Mesodermal cell (in vitro differentiated cells): ENCODE data around the gene USP37.

Experiments used
- H3K27ac ChIP-seq: 2 replicates; pipeline ENCODE4 v1.7.0; 2013; ENCODE audit warnings: mild to moderate bottlenecking, low read depth, low read length, moderate library complexity; ENCODE audit not compliant: severe bottlenecking
- H3K36me3 ChIP-seq: 2 replicates; pipeline ENCODE4 v1.7.1; 2013; ENCODE audit warnings: mild to moderate bottlenecking, low read length, moderate library complexity; ENCODE audit not compliant: control insufficient read depth, insufficient read depth
- H3K4me1 ChIP-seq: one replicate; pipeline ENCODE4 v1.7.1; 2013; ENCODE audit warnings: mild to moderate bottlenecking, low read length; ENCODE audit not compliant: insufficient read depth, control insufficient read depth, poor library complexity, severe bottlenecking
- H3K4me3 ChIP-seq: 2 replicates; pipeline ENCODE4 v1.7.0; 2013; ENCODE audit warnings: low read length, control low read depth, mild to moderate bottlenecking; ENCODE audit not compliant: insufficient read depth, poor library complexity, severe bottlenecking; ENCODE audit errors: extremely low read depth
- H3K9me3 ChIP-seq: 2 replicates; pipeline ENCODE4 v1.7.1; 2013; ENCODE audit warnings: mild to moderate bottlenecking, low read length, moderate library complexity; ENCODE audit not compliant: control insufficient read depth
- WGBS, 2 experiments: methylation state at CpG; one replicate each; pipeline ENCODE4 v1.1.5; 2013; ENCODE audit warnings: missing lambda C conversion rate in 2 of 2; ENCODE audit not compliant: insufficient coverage in 2 of 2; 5-methylcytosine and 5-hydroxymethylcytosine counted together

USP37 gene

DNA sequence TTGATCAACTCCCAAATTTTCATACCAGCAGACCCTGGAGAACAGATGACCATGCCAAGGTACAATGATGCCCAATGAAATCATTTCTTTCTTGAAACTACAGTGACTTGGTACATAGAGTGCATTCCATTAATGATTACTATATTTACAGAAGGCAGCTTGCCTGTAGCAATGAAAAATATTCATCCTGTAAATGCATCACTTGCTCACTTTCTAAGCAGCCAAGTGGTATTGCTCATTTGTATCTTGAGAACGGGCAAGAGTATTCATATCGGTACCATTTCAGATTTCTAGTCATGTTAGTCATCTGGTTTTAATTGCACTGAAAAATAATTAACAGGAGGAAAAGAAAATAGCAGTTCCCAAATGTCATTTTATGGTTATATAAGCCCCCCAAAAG, 89.6 kb downstream of the USP37 start:
- WGBS, 2 experiments: 100% methylated on average over 2 of the region's 2 CpGs; no CpG with 5 or more reads in 1 of the 2 experiments
- no peaks in the 10 kb centered on the region for H3K4me1 ChIP-seq

DNA sequence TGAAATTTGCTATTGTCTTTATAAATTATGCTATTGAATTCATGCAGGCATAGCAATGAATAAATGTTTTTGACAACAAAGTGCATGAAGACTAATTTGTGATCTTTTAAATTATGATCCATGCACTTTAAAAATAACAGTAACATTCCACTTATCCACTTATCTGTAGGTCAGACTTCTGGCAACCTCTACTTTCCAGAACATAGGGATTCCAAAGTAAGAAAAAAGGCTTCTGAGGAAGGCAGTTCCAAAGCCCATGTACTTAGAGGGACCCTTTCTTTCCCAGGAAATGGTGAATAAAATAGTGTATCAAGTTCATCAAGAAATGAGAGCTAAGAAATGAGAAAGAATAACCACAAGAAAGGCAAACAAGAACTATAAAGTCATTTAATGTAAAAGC, 90.9 kb downstream of the USP37 start:
- no peak overlapping the region for H3K4me3 ChIP-seq
- no peaks in the 10 kb centered on the region for H3K9me3 ChIP-seq
- no peak overlapping the region for H3K27ac ChIP-seq
- peaks cover 51% of the 10 kb centered on the region for H3K36me3 ChIP-seq
- no peaks in the 10 kb centered on the region for H3K4me1 ChIP-seq

More for the DNA sequence above, 89.6 kb downstream of the USP37 start:
- H3K36me3 ChIP-seq: peaks cover 43% of the 10 kb centered on the region
- H3K9me3 ChIP-seq: no peaks in the 10 kb centered on the region
- H3K4me3 ChIP-seq: no peak overlapping the region
- H3K27ac ChIP-seq: no peak overlapping the region

DNA sequence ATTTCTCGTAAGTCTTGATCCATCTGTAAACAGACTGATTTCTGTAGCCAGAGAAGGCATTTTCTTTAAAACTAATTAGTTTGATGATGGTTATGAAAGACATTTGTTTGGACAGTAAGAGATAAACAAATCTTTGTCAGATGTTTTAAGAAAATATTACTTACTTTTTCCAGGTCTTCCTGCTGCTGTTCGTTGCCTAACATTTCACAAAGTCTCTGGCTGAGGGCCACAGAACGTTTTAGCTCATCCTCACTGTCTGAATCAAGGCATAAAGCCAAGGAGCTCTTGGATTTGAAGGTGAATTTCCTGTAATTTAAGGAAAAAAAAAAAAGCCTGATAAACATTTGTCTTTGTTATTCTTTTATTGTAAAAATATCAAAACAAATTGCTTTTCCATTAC, 91.5 kb downstream of the USP37 start:
- Histone ChIP-seq H3K36me3 (peaks cover 49% of the 10 kb centered on the region), H3K9me3 (no peaks in the 10 kb centered on the region), H3K27ac (no peak overlapping the region), H3K4me1 (no peaks in the 10 kb centered on the region), H3K4me3 (no peak overlapping the region)
- WGBS, 2 experiments: 94 to 95% methylated on average over 2 to 3 of the region's 3 CpGs

DNA sequence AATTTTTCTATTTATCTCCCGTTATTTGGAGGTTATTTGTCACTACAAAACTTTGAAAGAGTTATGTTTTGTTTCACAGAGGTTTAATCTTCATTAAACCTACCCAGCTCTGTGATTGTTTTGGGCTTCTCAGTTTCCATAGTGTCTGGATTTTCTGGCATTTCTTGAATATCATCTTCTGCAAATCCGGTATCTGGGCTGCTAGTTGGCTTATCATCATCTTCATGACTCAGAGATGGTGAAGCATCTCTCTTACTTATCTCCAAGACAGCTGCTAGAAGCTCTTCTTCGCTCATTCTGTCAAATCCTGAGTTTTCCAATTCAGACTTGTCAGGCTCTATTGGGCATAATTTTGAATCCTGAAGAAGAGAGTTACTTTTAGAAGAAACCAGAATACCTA, 93.6 kb downstream of the USP37 start:
- H3K36me3 ChIP-seq: peaks cover 49% of the 10 kb centered on the region
- WGBS, 2 experiments: 100% methylated on average over 1 to 2 of the region's 3 CpGs
- no peaks in the 10 kb centered on the region for H3K9me3 ChIP-seq
- H3K27ac ChIP-seq: no peak overlapping the region
- no peak overlapping the region for H3K4me3 ChIP-seq
- H3K4me1 ChIP-seq: no peaks in the 10 kb centered on the region

DNA sequence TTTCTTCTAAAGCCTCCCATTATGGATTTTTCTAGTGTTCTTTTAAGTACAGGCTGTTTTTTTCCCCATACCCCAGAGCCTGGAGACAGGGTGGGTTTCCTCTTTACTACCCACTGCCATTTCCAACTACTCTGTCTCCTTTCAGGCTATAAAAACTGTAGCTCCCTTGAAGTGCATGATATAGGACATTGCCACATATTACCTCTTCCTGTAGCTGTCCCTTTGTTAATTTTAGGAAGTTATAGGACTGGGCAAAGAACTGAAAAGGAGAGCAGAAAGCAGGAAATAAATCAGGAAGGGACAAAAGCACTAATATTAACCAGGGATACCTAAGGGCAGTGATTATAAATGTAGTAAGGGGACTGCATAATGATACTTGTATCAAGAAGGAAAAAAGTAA, 95.2 kb downstream of the USP37 start:
- Histone ChIP-seq H3K27ac (no peak overlapping the region), H3K36me3 (peaks cover 44% of the 10 kb centered on the region), H3K4me3 (no peak overlapping the region), H3K9me3 (no peaks in the 10 kb centered on the region), H3K4me1 (no peaks in the 10 kb centered on the region)

DNA sequence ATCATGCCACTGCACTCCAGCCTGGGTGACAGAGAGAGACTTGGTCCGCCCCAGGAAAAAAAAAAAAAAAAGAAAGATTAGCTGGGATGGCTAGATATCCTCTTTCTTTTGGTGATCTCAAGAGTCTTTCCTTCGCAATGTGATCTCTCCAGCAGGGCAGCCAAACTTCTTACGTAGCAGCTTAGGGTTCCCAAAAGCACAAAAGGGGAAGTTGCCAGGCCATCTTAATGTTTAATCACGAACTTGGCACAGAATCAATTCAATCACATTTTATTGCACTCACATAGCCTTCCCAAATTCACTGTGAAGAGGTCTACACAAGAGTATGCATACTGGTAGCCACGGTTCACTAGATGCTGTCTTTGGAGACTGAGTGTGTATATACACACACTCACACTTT, 96.2 kb downstream of the USP37 start:
- Histone ChIP-seq H3K4me1 (no peaks in the 10 kb centered on the region), H3K27ac (no peak overlapping the region), H3K36me3 (peaks cover 42% of the 10 kb centered on the region), H3K4me3 (no peak overlapping the region), H3K9me3 (no peaks in the 10 kb centered on the region)
- 97 to 100% methylated on average over 2 to 4 of the region's 5 CpGs for WGBS, 2 experiments

DNA sequence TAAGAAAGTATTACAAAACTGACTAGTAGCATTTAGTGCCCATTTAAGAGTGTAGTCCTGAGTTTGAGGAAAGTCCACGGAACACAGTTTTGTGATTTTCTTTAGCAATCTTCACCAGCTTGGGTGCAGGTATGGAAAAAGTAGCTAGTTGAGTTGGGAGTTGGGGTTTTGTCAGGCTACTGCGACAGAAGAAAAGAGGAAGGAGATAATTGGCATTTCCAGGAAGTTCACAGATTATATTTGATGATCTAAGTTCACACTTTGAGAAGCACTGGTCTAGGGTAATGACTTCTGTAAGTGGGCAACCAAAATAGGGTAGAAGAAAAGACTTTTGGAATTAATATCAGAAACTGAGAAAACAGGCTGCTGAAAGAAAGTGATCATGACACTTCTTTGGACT, 97.1 kb downstream of the USP37 start:
- peaks cover 48% of the 10 kb centered on the region for H3K36me3 ChIP-seq
- no peaks in the 10 kb centered on the region for H3K4me1 ChIP-seq
- 100% methylated on average over 2 of the region's 2 CpGs for WGBS, 2 experiments

DNA sequence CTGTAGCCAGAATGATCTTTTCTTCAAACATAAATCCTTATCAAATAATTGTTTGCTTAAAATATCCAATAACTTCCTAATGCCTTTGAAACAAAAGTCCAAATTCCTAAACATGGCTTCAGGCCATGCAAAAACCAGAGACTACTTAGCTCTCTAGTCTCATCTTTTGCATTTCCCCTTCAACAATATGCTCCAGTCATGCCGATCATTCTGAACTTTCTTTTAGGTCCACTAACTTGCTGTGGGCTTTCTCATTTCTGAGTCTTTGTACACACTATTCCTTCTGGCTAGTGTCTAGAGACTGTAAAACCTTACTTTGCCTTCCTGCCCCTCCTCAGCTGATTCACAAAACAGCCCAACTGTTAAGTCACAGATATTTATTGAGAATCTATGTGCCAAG, 97.7 kb downstream of the USP37 start:
- no peak overlapping the region for H3K27ac ChIP-seq
- peaks cover 45% of the 10 kb centered on the region for H3K36me3 ChIP-seq
- H3K9me3 ChIP-seq: no peaks in the 10 kb centered on the region
- 0% methylated on average over 1 of the region's 1 CpG for WGBS, 2 experiments
- H3K4me3 ChIP-seq: no peak overlapping the region
- no peaks in the 10 kb centered on the region for H3K4me1 ChIP-seq

More for the DNA sequence above, 97.1 kb downstream of the USP37 start:
- Histone ChIP-seq H3K27ac (no peak overlapping the region), H3K4me3 (no peak overlapping the region), H3K9me3 (no peaks in the 10 kb centered on the region)

DNA sequence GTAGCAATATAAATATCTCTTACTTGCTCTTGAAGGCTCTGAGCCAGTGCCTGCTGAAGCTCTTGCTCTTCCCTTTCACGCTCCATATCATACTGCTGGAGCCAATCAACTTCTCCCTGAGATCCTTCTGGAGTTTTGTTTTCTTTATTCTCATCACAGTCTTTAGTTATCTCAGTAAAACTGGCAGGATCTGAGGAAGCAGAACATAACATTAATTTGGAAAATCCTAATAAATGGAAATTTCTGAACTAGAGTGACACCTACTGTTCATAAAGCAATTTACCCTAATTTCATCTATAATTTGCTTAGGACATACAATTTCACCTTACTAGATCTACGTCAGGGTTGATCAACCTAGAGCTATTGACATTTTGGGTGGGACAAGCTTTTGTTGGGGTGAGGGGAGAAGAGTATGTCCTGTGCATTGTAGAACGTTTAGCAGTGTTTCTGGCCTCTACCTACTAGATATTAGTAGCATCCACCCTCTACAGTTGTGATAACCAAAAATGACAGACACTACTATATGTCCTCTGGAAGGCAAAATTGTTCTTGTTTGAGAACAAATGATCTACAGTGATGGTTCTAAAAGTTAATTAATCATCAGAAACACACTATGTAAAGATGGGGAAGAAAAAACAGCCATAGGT, 102.0 kb downstream of the USP37 start:
- Histone ChIP-seq H3K27ac (no peak overlapping the region), H3K9me3 (no peaks in the 10 kb centered on the region), H3K4me1 (no peaks in the 10 kb centered on the region), H3K36me3 (peaks cover 46% of the 10 kb centered on the region), H3K4me3 (no peak overlapping the region)
- WGBS, 2 experiments: 100% methylated on average over 1 of the region's 3 CpGs

DNA sequence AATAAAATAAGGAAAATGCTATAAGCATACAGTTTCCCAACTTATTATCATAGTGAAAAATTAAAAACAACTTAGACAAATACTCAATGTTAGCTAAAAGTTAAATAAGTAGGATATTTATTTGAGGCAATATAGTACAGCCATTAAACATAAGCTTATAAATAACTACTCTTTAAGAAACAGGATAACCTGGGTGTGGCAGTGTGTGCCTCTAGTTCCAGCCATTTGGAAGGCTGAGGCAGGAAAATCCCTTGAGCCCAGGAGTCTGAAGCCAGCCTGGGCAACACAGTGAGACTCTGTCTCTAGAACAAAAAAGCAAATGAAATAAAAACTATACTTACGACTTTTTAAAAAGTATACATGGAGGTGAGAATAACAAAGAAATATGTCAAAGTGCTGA, 109.6 kb downstream of the USP37 start:
- Histone ChIP-seq H3K9me3 (no peaks in the 10 kb centered on the region), H3K4me1 (no peaks in the 10 kb centered on the region), H3K4me3 (no peak overlapping the region), H3K27ac (no peak overlapping the region), H3K36me3 (peaks cover 62% of the 10 kb centered on the region)
- WGBS, 2 experiments: 100% methylated on average over 1 of the region's 1 CpG; no CpG with 5 or more reads in 1 of the 2 experiments

DNA sequence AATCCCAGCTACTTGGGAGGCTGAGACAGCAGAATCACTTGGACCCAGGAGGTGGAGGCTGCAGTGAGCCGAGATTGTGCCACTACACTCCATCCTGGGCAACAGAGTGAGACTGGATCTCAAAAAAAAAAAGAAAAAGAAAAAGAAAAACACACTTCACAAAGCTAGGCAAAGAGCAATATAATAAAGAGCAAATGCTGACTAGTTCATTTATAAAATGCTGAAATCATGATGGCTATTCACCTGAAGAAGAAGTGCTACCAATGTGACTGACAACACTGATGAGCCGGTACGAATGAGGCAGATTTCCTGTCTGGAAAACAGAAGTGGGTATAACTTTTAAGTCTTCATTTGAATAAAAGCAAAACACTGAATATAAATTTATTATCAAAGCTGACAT, 111.3 kb downstream of the USP37 start:
- H3K36me3 ChIP-seq: peaks cover 59% of the 10 kb centered on the region
- no peaks in the 10 kb centered on the region for H3K4me1 ChIP-seq
- no peak overlapping the region for H3K27ac ChIP-seq
- WGBS, 2 experiments: no CpG with 5 or more reads among the region's 3 CpGs
- no peak overlapping the region for H3K4me3 ChIP-seq
- no peaks in the 10 kb centered on the region for H3K9me3 ChIP-seq
